H1 (cell line): ENCODE measurements around the gene KCNT1. TPM values are rescaled to one million over a fixed set of nuclear protein-coding genes. Genes with fewer than 3 reads are reported as not detected.

Source experiments
- CTCF ChIA-PET: fragments of 300-600 bp; sonication (Branson Sonifier 250); formaldehyde crosslinking; loops from one replicate; lab custom pipeline; 2021; ENCODE audit not compliant: partially characterized antibody; lab: Charles Lee
- POLR2A ChIA-PET: fragments of 300-600 bp; sonication (Branson Sonifier 250); formaldehyde crosslinking; loops from one replicate; lab custom pipeline; 2021; ENCODE audit warnings: inconsistent platforms; ENCODE audit not compliant: partially characterized antibody; lab: Charles Lee
- DNase-seq, 2 experiments: peaks; one replicate each; pipeline versions ENCODE4 v3.0.0 to v3.0.0-alpha.2; 2010 to 2022; ENCODE audit warnings: low spot score in 2 of 2, low read depth in 1 of 2, mixed read lengths in 1 of 2
- FAIRE-seq: peaks from 2 replicates; lab custom pipeline; 2011; peaks lifted over from hg19 to GRCh38; lab: Jason Lieb, UNC
- H2AFZ ChIP-seq: 2 replicates; pipeline ENCODE4 v1.8.1; 2012; ENCODE audit warnings: low read length, inconsistent platforms
- H2AK5ac ChIP-seq: 2 replicates; pipeline ENCODE4 v1.6.1; 2013; ENCODE audit warnings: low read depth, low read length
- H2BK120ac ChIP-seq: replicated peaks from 2 replicates; pipeline ENCODE3; 2013; ENCODE audit warnings: low read depth, low read length, inconsistent platforms
- H2BK12ac ChIP-seq: 2 replicates; pipeline ENCODE4 v1.6.1; 2013; ENCODE audit warnings: low read depth, low read length
- H2BK15ac ChIP-seq: 2 replicates; pipeline ENCODE4 v1.6.1; 2013; ENCODE audit warnings: low read length
- H2BK20ac ChIP-seq: 2 replicates; pipeline ENCODE4 v1.6.1; 2013; ENCODE audit warnings: low read length
- H2BK5ac ChIP-seq: 2 replicates; pipeline ENCODE4 v1.6.1; 2013; ENCODE audit warnings: low read depth, low read length
- H3K14ac ChIP-seq: 2 replicates; pipeline ENCODE4 v1.6.1; 2013; ENCODE audit warnings: inconsistent platforms; ENCODE audit not compliant: insufficient read length
- H3K18ac ChIP-seq: 2 replicates; pipeline ENCODE4 v1.6.1; 2013; ENCODE audit warnings: low read length; ENCODE audit errors: extremely low read depth
- H3K23ac ChIP-seq: 2 replicates; pipeline ENCODE4 v1.6.1; 2013; ENCODE audit warnings: inconsistent platforms; ENCODE audit not compliant: insufficient read length
- H3K23me2 ChIP-seq: 2 replicates; pipeline ENCODE4 v1.6.1; 2013; ENCODE audit warnings: low read depth, low read length
- H3K27ac ChIP-seq: 2 replicates; pipeline ENCODE4 v1.6.1; 2011; ENCODE audit warnings: low read depth, low read length, inconsistent platforms
- H3K27me3 ChIP-seq, 4 experiments: replicated peaks in 1 of 4; 1 replicate in 1 of 4; 2 replicates in 3 of 4; pipeline versions ENCODE4 v1.6.1 to v1.8.1; 2011 to 2013; ENCODE audit warnings: low read length in 3 of 4, mild to moderate bottlenecking in 3 of 4, inconsistent platforms in 2 of 4, mixed read lengths in 2 of 4, moderate library complexity in 1 of 4; ENCODE audit not compliant: control insufficient read depth in 3 of 4, insufficient read depth in 3 of 4; ENCODE audit errors: extremely low read depth in 1 of 4
- H3K36me3 ChIP-seq, 4 experiments: 2 replicates each; pipeline versions ENCODE4 v1.6.1 to v1.8.1; 2011 to 2013; ENCODE audit warnings: mild to moderate bottlenecking in 4 of 4, low read length in 3 of 4, moderate library complexity in 2 of 4, control low read depth in 1 of 4, inconsistent platforms in 1 of 4; ENCODE audit not compliant: insufficient read depth in 4 of 4, control insufficient read depth in 2 of 4
- H3K4ac ChIP-seq: replicated peaks from 2 replicates; pipeline ENCODE3; 2013; ENCODE audit warnings: low read length, low read depth, mixed read lengths, inconsistent platforms; ENCODE audit not compliant: insufficient read length
- H3K4me1 ChIP-seq, 4 experiments: replicated peaks in 1 of 4; 1 replicate in 1 of 4; 2 replicates in 3 of 4; pipeline versions ENCODE4 v1.6.1 to v1.8.1; 2011 to 2013; ENCODE audit warnings: low read length in 3 of 4, inconsistent platforms in 2 of 4, mixed read lengths in 1 of 4; ENCODE audit not compliant: insufficient read depth in 4 of 4, control insufficient read depth in 3 of 4
- H3K4me2 ChIP-seq, 2 experiments: 2 replicates each; pipeline versions ENCODE4 v1.6.1 to v1.8.1; 2011 to 2013; ENCODE audit warnings: low read depth in 2 of 2, low read length in 2 of 2, control low read depth in 1 of 2, inconsistent platforms in 1 of 2, mild to moderate bottlenecking in 1 of 2; ENCODE audit not compliant: insufficient read depth in 1 of 2
- H3K4me3 ChIP-seq, 4 experiments: fragments of 200-600, 300-600 bp in 1 of 4; sonication (generic), shearing (Covaris generic), sonication (Bioruptor Twin) in 1 of 4; 2 replicates each; pipeline versions ENCODE4 v1.5.1 to v1.8.1; 2011 to 2016; ENCODE audit warnings: low read length in 4 of 4, low read depth in 3 of 4, control low read depth in 2 of 4, inconsistent platforms in 2 of 4, mild to moderate bottlenecking in 2 of 4, mixed read lengths in 1 of 4, moderate library complexity in 1 of 4; ENCODE audit not compliant: insufficient read depth in 2 of 4; ENCODE audit errors: extremely low read depth in 1 of 4
- H3K56ac ChIP-seq: replicated peaks from 2 replicates; pipeline ENCODE3; 2013; ENCODE audit warnings: low read depth, mild to moderate bottlenecking, mixed read lengths, low read length, inconsistent platforms; ENCODE audit not compliant: insufficient read length
- H3K79me1 ChIP-seq: 2 replicates; pipeline ENCODE4 v1.6.1; 2013; ENCODE audit warnings: low read depth, low read length, control low read depth
- H3K79me2 ChIP-seq, 2 experiments: 2 replicates each; pipeline versions ENCODE4 v1.6.1 to v1.8.1; 2012 to 2013; ENCODE audit warnings: low read length in 2 of 2, mild to moderate bottlenecking in 2 of 2, inconsistent platforms in 1 of 2; ENCODE audit not compliant: insufficient read depth in 2 of 2, control insufficient read depth in 1 of 2
- H3K9ac ChIP-seq, 4 experiments: replicated peaks in 1 of 4; 1 replicate in 1 of 4; 2 replicates in 3 of 4; pipeline versions ENCODE4 v1.6.1 to v1.8.1; 2011 to 2013; ENCODE audit warnings: low read depth in 3 of 4, low read length in 3 of 4, control low read depth in 2 of 4, mild to moderate bottlenecking in 2 of 4, moderate library complexity in 2 of 4, inconsistent platforms in 1 of 4; ENCODE audit errors: extremely low read depth in 1 of 4
- H3K9me3 ChIP-seq, 2 experiments: 2 replicates each; pipeline versions ENCODE4 v1.6.1 to v1.8.1; 2012 to 2013; ENCODE audit warnings: mild to moderate bottlenecking in 2 of 2, moderate library complexity in 2 of 2, control low read depth in 1 of 2, inconsistent platforms in 1 of 2, low read depth in 1 of 2, low read length in 1 of 2, mixed read lengths in 1 of 2; ENCODE audit not compliant: insufficient read depth in 2 of 2
- H4K20me1 ChIP-seq, 2 experiments: replicated peaks in 1 of 2; 2 replicates each; pipeline versions ENCODE3 to v1.8.1; 2011 to 2013; ENCODE audit warnings: inconsistent platforms in 2 of 2, low read length in 2 of 2, mild to moderate bottlenecking in 1 of 2; ENCODE audit not compliant: insufficient read depth in 2 of 2, control insufficient read depth in 1 of 2
- H4K5ac ChIP-seq: 2 replicates; pipeline ENCODE4 v1.6.1; 2013; ENCODE audit warnings: low read length, low read depth, mixed read lengths, inconsistent platforms; ENCODE audit not compliant: insufficient read length
- H4K8ac ChIP-seq: 2 replicates; pipeline ENCODE4 v1.8.0; 2013; ENCODE audit warnings: mild to moderate bottlenecking, moderate library complexity, low read length, inconsistent platforms; ENCODE audit not compliant: insufficient read depth; ENCODE audit errors: extremely low read depth
- H4K91ac ChIP-seq: replicated peaks from 2 replicates; pipeline ENCODE3; 2013; ENCODE audit warnings: low read length, mixed read lengths, inconsistent platforms; ENCODE audit not compliant: insufficient read length
- CBX5 ChIP-seq: fragments of 300-800, 300-1000 bp; sonication (generic); IDR thresholded peaks from 2 replicates; pipeline ENCODE4 v1.7.1; 2016; ENCODE audit warnings: antibody characterized with exemption, low read length, low read depth
- WGBS, 2 experiments: shearing (Covaris generic) in 1 of 2; methylation state at CpG; one replicate each; pipeline versions ENCODE4 v1.1.6 to v1.1.7; 2013 to 2015; ENCODE audit warnings: low lambda C conversion rate in 2 of 2, mixed read lengths in 2 of 2, inconsistent platforms in 1 of 2, low coverage in 1 of 2, missing lambda C conversion rate in 1 of 2; ENCODE audit not compliant: insufficient replicate concordance in 2 of 2, insufficient coverage in 1 of 2, insufficient read length in 1 of 2; ENCODE audit errors: extremely low coverage in 1 of 2, missing lambda C conversion rate in 1 of 2; 5-methylcytosine and 5-hydroxymethylcytosine counted together
- polyA plus RNA-seq, 7 experiments: library from polyadenylated mRNA; depleted of rRNA in 3 of 7; stranded (reverse) in 5 of 7; unstranded in 2 of 7; fragments of >200 nt in 5 of 7; fragments of 200-250 nt in 2 of 7; gene quantifications; 1 replicate in 5 of 7; 2 replicates in 1 of 7; 4 replicates in 1 of 7; pipeline versions ENCODE4 v1.2.1 to v1.2.3, GENCODE V29; 2011 to 2013; ENCODE audit warnings: missing spikeins in 2 of 7, mixed read lengths in 2 of 7
- total RNA-seq: library from RNA; stranded (reverse); fragmentation: NEBNext Ultra II Directional; extraction: Animal tissue kit (Norgen Biotek cat#: 25700); gene quantifications from 2 replicates; pipeline ENCODE4 v1.2.1, GENCODE V29; 2021

Gene KCNT1
- total and polyA plus RNA-seq, 2 of the 8 experiments (the other 6 are each of a cell fraction or from before 2014, with no cell fraction given), result 0.13 to 0.20 TPM

DNA sequence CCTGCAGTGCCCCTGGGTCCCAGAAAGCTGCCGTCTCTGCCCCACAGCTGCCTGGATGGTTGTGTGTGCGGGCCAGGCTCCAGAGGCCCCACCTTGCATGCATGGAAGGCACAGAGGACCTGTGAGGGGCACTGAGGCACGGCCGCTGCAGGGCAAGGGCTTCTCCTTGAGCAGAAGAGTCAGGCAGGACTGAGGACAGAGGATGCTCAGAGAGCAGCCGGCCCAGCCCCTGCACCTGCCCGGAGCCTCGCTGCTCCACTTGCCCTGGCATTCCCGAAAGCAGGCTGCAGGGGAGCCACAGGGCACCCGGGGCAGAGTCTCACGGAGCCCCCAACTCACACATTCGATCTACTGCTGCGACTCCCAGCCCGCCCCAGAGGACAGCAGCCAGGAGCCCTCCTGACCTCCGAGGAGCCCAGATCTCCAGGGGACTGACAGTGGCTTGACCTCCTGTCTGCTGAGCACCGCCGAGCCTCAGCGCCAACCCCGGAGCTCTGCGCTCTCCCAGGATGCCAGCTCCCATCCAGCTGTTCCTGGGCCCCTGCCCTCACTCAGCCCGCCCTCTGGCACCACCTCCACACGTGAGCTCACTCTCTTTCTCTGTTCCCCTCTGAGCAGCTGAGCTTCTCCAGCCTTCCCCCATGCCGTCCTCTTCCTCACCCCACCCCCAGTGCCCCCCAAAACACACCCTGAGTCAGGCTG, 95.0 kb downstream of the KCNT1 start:
- CTCF ChIA-PET, result interaction anchor here (0.6 to 3.8 kb wide), 37 partner anchors 9 to 325 kb away, joined by 3 to 32 read pairs (median 4); no protein-coding TSS in a partner anchor
- H4K5ac ChIP-seq, result no peak overlapping the region
- no peak overlapping the region for H4K8ac ChIP-seq
- no peak for TF ChIP-seq CBX5

More for the DNA sequence above, 95.0 kb downstream of the KCNT1 start:
- Histone ChIP-seq H2AK5ac (no peak overlapping the region), H4K91ac (no peak overlapping the region), H2BK15ac (0 out of 2 replicates have a peak overlapping the region, but pooled peaks have one; percentile 46), H3K18ac (no peak overlapping the region; the same call in 1 of the 2 replicates), H3K4me1 (no peaks in the 10 kb centered on the region; a peak in 1 of 7 replicates), H3K14ac (no peak overlapping the region), H3K56ac (no peak overlapping the region), H2AFZ (no peak overlapping the region), H3K79me1 (no peaks in the 10 kb centered on the region), H3K4me2 (no peak overlapping the region), H3K27me3 (no peaks in the 10 kb centered on the region), H3K4ac (no peak overlapping the region), H4K20me1 (no peaks in the 10 kb centered on the region), H3K79me2 (no peaks in the 10 kb centered on the region), H3K27ac (no peak overlapping the region), H2BK12ac (no peak overlapping the region), H2BK120ac (no peak overlapping the region), H2BK20ac (no peak overlapping the region), H3K23me2 (no peaks in the 10 kb centered on the region), H3K9me3 (no peaks in the 10 kb centered on the region), H3K9ac (no peak overlapping the region), H2BK5ac (no peak overlapping the region), H3K23ac (no peak overlapping the region), H3K4me3 (no peak overlapping the region), H3K36me3 (no peaks in the 10 kb centered on the region)
- POLR2A ChIA-PET, result no interaction called here
- 96% methylated on average over 15 of the region's 22 CpGs; no CpG with 5 or more reads in 1 of the 2 experiments for WGBS, 2 experiments
- FAIRE-seq (no peak), DNase-seq (no peak)
